Activated CD8-positive, alpha-beta memory T cell treated with anti-CD3 and anti-CD28 coated beads for 1 hour (primary cell): ENCODE results near the gene ZSWIM4.
"Not testable (repeated sequence)": the region's sequence is repeated elsewhere in the genome, so short reads cannot be mapped to it uniquely, and the experiment has no call there.

Experiments
- DNase-seq, 2 donors: peaks; one replicate each; pipeline ENCODE4 v3.0.0-alpha.2; 2020; ENCODE audit warnings: low read depth in 1 of 2; ENCODE audit errors: extremely low read depth in 1 of 2

ZSWIM4 gene

DNA sequence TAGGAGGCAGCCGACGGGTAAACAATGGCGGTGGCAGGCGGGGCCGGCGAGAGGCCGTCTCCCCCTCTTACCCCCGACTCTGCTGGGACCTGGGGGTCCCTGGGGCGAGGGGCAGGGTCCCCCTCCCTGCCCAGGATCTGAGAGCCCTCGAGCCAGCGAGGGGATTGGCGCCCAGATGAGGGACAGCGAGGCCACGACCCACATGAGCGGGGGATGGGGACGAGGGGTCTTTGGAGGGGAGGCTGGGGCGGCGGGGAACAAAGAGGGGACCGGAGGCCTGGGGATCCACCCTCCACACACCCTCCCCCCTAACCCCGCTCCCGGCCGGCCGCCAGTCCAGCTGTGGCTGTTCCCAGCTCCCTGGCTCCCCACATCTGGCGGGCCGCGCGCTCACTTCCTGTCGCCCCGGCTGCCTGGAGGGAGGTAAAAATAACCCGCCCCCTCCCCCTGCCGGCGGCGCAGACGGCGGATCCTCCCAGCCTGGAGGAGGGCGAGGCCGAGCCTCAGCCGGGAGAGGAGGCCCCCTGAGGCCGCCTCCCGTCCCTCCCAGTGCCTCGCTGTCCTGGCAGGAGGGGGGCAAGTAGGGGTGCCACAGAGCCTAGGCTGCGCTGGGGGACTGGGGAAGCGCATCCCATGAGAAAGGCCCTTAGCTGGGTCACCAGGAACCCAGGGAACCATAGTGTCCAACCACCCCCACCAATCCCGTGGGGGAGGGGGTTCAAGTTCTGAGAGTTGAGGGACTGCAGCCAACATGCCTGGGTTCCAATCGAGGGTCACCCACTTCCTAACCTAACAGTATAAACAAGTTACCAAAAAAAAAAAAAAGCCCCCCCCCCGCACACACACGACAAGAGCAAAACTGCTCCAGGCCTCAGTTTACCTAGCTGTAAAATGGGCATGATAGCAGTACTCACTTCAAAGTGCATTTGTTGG is 52.4 kb downstream of the ZSWIM4 start:
- peak; percentile 72 to 73 for DNase-seq

DNA sequence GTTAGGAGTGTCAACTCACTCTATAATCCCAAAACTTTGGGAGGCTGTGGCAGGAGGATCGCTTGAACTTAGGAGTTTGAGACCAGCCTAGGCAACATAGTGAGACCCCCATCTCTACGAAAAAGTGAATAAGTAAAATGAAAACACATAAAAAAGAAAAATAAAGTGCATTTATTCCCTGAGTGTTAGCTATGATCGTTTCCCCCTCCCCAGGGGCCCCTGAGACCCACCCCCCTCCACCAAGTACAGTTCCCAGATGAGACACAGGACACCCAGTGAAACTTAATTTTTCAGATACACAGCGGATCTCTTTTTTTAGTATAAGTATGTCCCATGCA is 53.1 kb downstream of the ZSWIM4 start:
- no peak for DNase-seq

DNA sequence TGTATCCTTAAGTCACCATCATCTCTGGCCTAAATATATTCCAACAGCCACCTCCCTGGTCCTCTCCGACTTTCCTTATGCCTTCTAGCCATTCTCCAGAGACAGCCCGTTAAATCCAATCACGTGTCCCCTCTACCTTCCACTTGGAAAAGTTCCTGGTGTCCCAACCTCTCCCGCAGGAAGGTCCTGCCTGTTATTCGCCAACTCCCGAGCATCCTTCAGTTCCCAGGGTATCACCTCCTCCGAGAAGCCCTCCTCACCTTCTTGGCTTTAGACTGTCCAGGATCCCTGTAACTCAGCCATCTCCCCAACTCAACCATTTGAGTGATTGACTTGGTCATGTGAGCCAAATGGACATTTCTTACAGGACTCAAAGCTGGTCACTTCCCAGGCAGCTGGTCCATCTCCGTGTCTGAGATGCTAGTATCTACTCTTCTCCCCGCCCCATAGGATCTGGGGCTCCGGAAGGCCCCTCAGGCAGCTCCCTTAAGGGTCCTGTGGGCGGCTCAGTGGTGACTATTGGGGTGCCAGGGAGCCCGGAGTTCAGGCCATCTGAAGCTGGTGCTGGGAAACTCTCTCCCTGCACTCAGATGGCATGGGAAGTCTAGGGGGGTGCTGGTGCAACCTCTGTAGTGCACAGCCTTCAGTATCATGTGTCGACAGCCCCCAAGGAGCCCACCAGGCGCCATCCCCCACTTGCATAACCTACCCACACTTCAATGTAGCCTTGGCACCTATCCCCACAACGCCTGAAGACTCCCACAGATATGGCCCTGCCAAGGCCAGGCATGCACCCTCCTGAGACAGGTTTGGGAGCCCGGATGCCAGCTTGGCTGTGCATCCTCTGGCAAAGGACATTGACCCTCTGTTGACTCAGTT is 53.8 kb downstream of the ZSWIM4 start:
- no peak for DNase-seq

DNA sequence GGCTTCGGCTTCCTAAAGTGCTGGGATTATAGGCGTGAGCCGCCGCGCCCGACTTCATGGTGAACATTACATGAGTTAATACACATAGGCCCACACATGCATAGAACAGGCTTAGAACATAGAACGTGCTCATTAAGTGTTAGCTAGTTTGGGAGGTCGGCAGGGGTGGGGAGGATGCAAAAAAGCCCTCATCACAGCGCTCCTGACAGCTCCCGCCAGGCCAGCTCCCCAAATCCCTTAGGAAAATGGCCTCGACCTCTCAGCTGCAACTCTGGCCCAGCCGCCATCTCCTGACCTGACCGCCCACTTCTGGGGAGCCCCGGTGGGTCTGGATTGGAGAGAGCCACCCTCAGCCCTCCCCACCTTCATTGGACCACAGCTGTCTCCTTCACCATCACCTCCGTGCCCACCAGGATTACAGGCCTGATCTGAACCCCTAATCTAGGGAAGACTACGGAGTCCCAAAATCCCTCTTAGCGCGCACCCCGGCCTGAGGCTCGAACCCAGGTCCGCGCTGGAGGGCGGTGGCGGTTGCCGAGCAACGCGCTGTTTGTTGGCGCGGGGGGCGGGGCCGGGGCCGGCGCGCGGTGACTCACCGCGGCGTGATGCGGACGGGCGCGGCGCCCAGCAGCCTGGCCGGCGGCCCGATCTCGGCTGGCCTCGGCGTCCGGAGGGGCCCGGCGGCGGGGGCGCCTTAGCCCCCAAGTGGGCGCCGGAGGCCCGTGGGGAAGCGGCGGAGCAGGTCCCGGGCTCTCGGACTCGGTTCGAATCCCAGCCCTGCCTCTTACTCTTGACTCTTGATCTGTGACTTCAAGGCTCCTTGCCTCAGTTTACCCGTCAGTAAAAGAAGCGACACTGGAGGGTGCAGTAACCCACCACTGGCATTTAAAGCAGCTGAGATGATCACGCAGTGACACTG is 55.0 kb downstream of the ZSWIM4 start:
- no peak for DNase-seq

DNA sequence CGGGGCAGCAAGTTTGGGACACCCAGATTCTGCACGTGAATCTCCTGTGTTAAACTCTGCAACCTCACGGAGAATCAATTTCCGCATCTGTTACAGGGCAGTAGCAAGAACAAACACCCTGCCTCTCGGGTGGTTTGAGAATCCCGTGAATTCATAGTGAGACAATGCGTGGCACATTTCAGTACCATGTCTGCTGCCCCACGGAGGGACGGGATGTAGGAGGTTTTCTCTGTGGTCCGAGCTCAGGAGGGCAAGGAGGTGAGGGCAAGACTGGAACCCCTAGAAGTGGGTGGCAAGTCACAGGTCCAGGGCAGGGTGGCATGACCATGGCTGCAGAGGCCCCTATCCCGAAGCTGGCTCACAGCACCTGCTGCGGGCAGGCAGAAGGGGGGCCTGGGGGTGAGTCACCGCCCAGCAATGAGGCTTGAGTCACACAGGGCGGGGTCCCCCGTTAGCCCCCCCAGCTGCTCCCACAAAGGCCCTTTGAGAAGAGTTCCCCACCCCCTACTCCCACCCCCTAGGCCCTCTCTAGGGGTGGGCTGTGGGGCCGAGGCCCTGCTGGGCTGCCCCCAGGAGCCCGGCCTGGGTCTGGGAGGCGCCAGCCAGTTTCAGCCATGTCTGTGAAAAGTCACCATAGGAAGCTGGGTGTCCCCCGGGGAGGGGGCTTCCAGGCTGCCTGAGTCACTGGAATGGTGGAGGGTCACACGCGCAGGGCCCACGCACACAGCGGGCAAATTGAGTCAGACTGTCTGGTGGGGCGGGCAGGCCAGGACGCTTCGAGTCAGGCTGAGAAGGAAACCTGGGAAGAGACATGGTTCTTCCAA is 55.9 kb downstream of the ZSWIM4 start:
- DNase-seq, result peak in 1 of 2 donors; percentile 62

DNA sequence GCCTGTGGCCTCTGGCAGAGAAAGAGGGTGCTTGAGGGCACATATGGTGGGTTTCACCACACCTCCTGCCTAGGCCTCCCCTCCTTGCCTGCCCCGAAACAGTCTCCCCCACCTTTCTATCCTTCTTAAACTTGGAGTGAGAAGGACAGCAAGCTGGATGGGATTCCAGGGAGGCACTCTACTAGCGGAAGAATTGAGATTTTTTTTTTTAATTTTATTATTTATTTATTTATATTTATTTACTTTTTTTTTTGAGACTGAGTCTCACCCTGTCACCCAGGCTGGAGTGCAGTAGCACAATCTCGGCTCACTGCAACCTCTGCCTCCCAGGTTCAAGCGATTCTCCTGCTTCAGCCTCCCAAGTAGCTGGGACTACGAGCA is 56.5 kb downstream of the ZSWIM4 start:
- DNase-seq, result not testable (repeated sequence)

DNA sequence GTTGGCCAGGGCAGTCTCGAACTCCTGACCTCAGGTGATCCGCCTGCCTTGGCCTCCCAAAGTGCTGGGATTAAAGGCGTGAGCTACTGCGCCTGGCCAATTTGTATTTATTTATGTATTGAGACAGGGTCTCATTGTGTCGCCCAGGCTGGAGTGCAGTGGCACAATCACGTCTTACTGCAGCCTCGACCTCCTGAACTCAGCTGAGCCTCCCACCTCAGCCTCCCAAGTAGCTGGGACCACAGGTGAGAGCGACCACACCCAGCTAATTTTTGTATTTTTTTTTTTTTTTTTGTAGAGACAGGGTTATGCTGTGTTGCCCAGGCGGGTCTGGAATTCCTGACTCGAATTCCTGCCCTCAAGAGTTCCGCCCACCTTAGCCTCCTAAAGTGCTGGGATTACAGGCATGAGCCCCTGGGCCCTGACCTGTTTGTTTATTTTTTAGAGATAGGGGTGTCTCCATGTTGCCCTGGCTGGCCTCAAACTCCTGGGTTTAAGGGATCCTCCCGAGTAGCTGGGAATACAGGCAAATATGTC is 57.0 kb downstream of the ZSWIM4 start:
- not testable (repeated sequence) for DNase-seq

DNA sequence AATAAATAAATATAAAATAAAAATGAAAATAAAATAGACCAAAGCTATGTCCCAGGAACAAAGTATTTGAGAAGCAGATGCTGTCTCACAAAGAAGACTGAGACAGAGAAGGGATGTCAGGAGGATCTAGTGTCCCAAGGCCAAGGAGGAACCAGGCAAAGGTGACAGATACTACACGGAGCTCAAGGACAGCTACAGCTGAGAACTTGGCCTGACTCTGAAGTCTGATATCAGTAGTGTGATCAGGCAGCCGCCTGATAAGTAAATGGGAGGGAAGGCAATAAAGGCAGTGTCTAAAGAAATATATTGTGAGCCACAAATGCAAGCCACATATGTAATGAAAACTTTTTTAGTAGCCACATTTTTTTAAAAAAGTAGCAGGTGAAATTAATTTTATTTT is 61.3 kb downstream of the ZSWIM4 start:
- no peak for DNase-seq

DNA sequence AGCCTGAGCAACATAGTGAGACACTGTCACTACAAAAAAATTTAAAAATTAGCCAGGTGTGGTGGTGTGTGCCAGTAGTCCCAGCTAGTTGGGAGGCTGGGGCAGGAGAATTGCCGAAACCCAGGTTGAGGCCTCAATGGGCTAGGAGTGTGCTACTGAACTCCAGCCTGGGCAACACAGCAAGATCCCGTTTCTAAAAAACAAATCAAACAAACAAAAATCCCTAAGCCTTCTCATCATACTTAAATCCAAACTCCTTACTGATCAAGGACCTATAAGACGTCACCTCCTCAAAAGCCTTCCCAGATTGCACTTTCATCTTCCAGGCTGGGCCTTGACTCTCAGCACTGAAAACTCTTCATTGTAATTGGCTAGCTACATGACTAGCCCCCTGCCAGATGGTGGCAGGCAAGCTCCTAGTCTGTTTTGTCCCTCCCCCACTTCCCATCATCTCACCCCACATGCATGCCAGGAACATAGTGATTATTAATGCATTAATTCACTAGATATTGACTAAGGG is 64.2 kb downstream of the ZSWIM4 start:
- no peak for DNase-seq

DNA sequence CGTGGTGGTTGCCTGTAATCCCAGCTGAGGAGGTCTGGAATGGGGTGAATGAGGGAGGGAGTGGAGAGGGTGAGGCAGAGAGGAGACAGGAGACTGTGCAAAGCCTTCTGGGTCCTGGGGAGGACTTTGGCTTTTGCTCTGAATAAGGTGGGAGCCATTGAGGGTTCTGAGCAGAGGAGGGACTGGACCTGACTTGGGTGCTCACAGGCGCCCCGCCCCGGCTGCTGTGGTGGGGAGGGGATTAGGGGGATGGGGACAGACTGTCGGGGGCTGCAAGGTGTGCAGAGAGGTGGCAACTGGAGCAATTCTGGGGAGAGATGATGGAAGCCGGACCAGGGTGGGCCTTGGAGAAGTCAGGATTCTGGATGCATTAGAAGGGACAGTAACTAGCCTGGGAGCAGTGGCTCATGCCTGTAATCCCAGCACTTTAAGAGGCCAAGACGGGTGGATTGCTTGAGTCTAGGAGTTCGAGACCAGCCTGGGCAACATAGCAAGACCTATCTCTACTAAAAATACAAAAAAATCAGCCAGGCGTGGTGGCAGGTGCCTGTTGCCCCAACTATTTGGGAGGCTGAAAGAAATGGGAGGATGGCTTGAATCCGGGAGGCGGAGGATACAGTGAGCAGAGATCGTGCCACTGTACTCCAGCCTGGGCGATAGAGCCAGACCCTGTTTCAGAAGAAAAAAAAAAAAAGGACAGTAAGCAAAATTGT is 65.6 kb downstream of the ZSWIM4 start:
- DNase-seq, result no peak

DNA sequence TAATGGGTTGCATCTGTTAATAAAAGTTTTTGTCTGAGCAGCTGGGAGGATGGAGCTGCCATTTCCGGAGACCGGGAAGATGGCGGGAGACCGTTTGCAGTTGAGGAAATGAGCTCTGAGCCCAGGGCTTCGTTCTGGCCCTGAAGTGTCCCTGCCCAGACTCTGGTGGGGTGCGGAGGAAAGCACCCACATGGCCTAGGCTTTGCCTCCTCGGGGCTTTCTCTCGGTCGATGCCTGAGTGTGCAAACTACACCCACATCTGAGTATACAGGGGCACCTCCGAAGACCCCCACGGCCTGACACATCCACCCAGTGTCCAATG is 66.1 kb downstream of the ZSWIM4 start:
- DNase-seq, result no peak

DNA sequence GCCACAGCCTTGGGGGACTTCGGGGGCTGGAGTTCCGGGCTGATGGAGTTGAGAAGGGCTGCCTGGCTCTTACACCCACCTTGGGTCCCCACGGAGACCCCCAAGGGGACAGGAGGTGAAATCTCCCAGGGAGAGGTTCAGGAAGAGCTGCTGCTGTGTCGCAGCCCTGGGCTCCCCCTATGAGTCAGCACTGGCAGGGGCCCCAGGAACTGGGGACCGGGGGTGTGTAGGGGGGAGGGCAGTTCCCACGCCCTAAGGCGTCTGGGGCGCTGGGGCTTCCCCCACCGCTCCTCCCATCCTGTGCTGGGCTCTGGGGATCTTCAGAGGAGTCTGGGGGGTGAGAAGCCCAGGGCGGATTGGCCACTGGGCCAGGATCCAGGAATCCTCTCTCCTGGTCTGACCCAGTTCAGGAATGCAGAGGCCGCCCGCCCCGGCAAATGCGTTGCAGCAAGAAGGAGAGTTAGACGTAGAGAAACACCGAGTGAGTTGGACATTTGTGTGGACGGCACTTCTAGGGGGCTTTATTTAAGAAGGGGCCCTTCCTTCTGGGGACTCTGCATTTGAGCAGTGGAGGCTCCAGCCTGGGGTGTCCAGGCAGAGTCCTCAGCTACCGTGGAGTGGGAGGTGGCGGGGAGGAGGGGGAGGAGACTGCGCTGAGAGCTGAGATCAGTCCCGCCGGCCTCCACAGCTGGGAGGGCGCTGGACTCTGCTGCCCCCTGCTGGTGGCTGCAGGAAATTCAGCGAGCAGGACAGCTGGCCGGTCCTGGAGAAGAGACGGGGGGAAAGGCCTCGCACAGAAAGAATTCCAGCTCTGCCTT is 66.7 kb downstream of the ZSWIM4 start:
- DNase-seq, result peak in 1 of 2 donors; percentile 81

DNA sequence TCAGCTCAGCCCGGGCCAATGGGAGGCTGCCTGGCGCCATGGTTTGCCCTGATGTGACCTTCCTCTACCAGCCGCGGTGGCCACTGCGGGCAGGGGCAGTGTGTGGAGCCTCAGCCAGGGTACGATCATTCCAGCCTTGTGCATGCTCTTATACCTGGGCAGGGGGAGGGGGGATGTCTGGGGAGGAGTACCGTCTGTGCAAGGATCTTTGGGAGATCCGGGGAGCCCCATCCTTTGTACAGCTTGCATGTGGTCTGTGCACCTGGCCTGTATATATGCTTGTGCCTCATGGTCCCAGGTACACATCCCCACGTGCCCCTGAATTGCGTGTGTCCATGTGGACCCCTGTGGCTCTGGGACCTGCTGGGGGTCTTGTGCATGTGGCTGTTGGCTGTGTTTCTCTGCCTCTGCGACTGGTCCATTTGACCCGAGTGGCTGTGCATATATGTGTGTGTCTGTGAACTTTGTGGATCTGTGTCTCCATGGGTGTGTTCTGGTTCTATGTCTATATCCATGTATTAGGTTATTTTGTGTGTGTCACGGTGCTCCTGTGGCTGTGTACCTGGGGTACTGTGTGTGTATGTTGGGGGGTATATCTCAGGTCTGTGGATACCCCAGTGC is 68.9 kb downstream of the ZSWIM4 start:
- DNase-seq, result no peak

DNA sequence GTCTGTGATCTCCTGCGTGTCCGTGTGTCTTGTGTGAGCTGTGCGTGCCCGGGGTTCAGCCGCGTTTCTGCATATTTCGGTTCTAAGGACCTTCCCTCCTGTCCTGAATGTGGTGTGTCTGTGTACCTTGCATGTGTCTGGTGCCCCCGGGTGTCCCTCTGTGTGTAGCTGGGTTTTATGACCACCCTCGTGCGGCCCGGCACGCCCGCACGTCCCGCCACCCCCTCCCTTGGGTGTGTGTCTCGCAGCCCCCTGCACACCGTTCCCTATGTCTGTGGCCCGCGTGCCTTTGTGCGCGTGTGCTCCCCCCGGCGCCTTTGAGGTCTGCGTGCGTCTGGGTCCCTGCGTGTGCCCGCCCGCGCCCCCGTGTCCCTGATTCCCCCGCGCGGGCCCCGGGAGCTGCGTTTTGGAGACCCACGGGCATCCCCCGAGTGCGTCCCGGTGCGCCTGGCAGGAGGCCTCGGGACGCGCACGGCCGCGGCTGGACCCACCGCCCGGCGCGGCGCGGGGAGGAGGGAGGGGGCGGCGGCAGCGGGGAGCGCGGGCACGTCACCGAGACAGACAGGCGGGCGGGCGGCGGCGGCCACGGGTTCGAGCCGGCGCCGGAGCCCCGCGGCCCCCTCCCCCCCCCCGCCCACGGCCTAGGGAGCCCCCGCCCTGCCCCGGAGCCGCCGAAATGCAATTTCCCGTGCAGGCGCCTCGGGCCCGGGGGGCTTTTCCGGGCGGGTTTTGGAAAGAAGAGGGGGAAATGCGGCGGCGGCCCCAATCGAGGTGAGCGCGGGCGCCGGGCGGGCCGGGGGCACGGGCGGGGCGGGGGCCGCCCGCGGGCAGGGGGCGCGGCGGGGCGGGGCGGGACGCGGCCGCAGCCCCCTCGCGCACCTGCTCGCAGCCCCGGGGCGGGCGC is 69.7 kb downstream of the ZSWIM4 start:
- DNase-seq, result no peak

DNA sequence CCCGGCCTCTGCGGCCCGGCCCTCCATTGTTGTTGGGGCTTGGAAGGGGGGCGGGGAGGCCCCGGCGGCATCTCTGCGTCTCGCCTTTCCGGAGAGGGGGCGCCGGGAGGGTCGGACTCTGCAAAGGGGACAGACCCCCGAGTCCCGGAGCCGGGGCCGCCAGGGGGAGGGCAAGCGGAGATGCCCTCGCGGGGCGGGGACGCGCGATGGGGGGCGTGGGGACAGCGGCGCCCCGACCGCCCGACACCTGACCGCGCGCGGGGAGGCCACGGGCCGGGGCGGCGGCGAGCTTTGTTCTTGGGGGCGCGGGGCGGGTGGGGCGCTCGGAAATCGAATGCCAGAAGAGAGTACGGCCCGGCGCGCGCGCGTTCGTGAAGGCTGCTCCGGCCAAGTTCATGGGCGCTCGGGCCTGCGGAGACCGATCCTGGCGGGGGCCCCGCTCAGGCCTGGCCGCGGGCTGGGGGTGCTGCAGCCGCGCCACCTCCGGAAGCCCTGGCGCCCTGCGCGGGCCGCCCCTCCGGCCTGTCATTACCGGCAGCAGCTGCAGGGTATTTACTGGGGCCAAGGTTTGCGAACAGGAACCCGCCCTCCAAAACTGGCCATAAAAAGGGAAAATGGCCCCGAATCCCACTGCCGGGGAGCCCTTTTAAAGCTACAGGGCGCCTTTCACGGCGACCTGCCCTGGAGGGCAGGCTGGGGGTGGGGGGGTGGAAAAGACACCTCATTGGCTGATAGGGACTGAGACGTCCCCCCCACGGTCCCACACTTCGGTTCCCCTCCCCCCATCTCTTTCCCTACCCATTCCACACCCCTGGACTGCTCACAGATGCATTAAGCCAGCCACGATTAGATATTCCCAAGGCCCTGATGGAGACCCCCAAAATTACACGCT is 70.6 kb downstream of the ZSWIM4 start:
- DNase-seq, result no peak
